GM13977 (cell line): Measurements from ENCODE around the gene BET1L.

Experiments
- DNase-seq: peaks from one replicate; pipeline ENCODE4 v3.0.0; 2012; ENCODE audit warnings: low spot score
- CTCF ChIP-seq: IDR thresholded peaks from 2 replicates; pipeline ENCODE4 v1.5.1; 2012; ENCODE audit warnings: mild to moderate bottlenecking, control low read depth; ENCODE audit not compliant: insufficient read depth; ENCODE audit errors: extremely low read depth, missing control alignments
- in situ Hi-C: fragments of 300-500 bp; cut with MboI; formaldehyde crosslinking; loops from one replicate; pipeline ENCODE4 v1.12.0; 2022; ENCODE audit warnings: low sequenced_read_pairs, low pct_unique_long_range_greater_than_20kb, mixed read lengths, inconsistent platforms; ENCODE audit not compliant: unreplicated experiment

The BET1L gene

GRCh38 chr11:206002-206384, 1.2 kb downstream of the BET1L start:
- TF ChIP-seq CTCF, result no peak
- in situ Hi-C loops, result no loop called here
- DNase-seq, result no peak

GRCh38 chr11:205221-206001, 1.8 kb downstream of the BET1L start:
- in situ Hi-C loops, result no loop called here
- DNase-seq, result no peak
- no peak for TF ChIP-seq CTCF

GRCh38 chr11:204587-205109, 2.6 kb downstream of the BET1L start:
- in situ Hi-C loops, result no loop called here
- TF ChIP-seq CTCF, result no peak
- no peak for DNase-seq

- DNase-seq, result no peak
- no peak for TF ChIP-seq CTCF
- in situ Hi-C loops, result no loop called here
Measured at GRCh38 chr11:203945-204586, 3.1 kb downstream of the BET1L start.

- DNase-seq, result no peak
- TF ChIP-seq CTCF, result no peak
- in situ Hi-C loops, result no loop called here
Measured at GRCh38 chr11:203056-203944, 3.9 kb downstream of the BET1L start.

GRCh38 chr11:202490-202889, 4.7 kb downstream of the BET1L start:
- in situ Hi-C loops, result no loop called here
- DNase-seq, result no peak
- TF ChIP-seq CTCF, result no peak
